Stimulated activated effector memory CD8-positive, alpha-beta T cell treated with anti-CD3 and anti-CD28 coated beads, Interleukin-12 subunit alpha, Interleukin-12 subunit beta, amount 100 ng/mL, for 72 hours (primary cell): Measurements from ENCODE around the gene ZDHHC6.
"Not testable (repeated sequence)": the region's sequence is repeated elsewhere in the genome, so short reads cannot be mapped to it uniquely, and the experiment has no call there.

Experiments
- ATAC-seq: fragments of 150-1000 bp; cut with Tn5 transposase; 2 replicates; pipeline ENCODE4 v1.10.0; 2021
- DNase-seq, 2 donors: peaks; one replicate each; pipeline ENCODE4 v3.0.0; 2021 to 2022; ENCODE audit warnings: low spot score in 2 of 2
- H3K27ac Mint-ChIP-seq: one replicate; pipeline ENCODE4 v1.8.0; 2022; ENCODE audit warnings: mild to moderate bottlenecking, mixed read lengths
- H3K36me3 Mint-ChIP-seq: one replicate; pipeline ENCODE4 v1.8.0; 2022; ENCODE audit warnings: mild to moderate bottlenecking, mixed read lengths
- H3K4me1 Mint-ChIP-seq: one replicate; pipeline ENCODE4 v1.8.0; 2022; ENCODE audit warnings: mixed read lengths
- H3K4me3 Mint-ChIP-seq: one replicate; pipeline ENCODE4 v1.8.0; 2022; ENCODE audit warnings: mild to moderate bottlenecking, mixed read lengths
- H3K9me3 Mint-ChIP-seq: one replicate; pipeline ENCODE4 v1.8.0; 2022; ENCODE audit warnings: mixed read lengths

The ZDHHC6 gene

DNA sequence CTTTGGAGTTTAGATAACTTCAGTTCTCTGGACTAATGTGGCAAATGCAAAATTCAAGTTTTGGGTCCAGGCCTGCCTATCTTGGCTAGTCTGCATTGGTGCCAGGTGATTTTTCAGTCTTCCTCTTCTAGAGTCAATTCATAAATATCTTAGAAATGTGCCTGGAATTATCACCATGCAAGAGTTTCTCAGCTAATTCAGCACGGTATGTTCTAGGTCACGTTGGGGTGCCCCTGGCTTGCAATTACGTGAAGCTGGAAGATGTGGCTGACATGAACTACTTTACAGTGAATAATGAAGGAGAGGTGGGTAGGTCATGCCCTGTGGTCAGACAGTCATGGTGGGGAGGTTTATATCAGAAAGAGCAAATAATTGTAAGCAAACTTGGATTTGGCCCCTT is 25.0 kb downstream of the ZDHHC6 start:
- DNase-seq (no peak), ATAC-seq (no peak)
- Mint-ChIP-seq H3K4me1 (no peaks in the 10 kb centered on the region), H3K27ac (peak overlapping the region; percentile 68), H3K9me3 (no peaks in the 10 kb centered on the region), H3K36me3 (peaks cover 100% of the 10 kb centered on the region), H3K4me3 (no peak overlapping the region)

- ATAC-seq = no peak
- Mint-ChIP-seq H3K4me3 (no peak overlapping the region), H3K4me1 (no peaks in the 10 kb centered on the region), H3K27ac (no peak overlapping the region), H3K36me3 (peaks cover 100% of the 10 kb centered on the region), H3K9me3 (no peaks in the 10 kb centered on the region)
- no peak for DNase-seq
Measured at GRCh38 chr10:112412696-112413095, 34.0 kb downstream of the ZDHHC6 start.

DNA sequence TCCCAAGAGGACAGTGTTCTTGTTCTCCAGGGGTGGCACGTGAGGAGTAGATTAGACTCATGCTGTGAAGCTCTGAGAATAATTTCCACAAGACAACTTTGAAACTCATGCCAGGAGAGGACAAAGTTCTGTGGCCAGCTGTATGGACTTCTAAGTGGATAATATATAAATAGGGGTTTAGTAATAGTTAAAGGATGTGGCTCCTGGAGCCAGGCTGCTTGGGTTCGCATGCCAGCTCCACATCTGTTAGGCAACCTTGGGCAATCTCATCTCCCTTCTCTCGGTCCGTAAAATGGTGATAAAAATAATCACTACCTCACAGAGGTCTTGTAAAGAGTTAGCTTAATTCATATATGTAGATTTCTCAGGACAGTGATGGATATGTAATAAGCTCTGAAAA is 37.0 kb downstream of the ZDHHC6 start:
- DNase-seq (no peak), ATAC-seq (no peak)
- Mint-ChIP-seq H3K4me3 (no peak overlapping the region), H3K4me1 (no peaks in the 10 kb centered on the region), H3K9me3 (no peaks in the 10 kb centered on the region), H3K27ac (peak overlapping the region; percentile 78), H3K36me3 (peaks cover 100% of the 10 kb centered on the region)

DNA sequence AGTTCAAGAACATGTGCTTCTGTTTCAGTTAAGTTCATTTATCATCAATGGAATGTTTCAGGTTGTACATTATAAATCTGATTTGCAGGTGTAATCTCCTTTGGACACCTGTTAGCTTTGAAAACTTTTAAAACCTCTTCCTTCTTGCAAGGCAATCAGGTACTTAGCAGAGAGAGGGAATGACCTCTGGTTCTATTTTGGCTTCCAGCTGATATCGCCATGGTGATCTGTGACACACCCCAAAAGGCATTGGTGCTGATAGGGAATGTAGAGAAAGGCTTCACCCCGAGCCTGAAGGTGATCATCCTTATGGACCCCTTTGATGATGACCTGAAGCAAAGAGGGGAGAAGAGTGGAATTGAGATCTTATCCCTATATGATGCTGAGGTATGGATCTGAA is 37.4 kb downstream of the ZDHHC6 start:
- H3K4me3 Mint-ChIP-seq = no peak overlapping the region
- no peak for DNase-seq
- no peak for ATAC-seq
- H3K4me1 Mint-ChIP-seq = no peaks in the 10 kb centered on the region
- no peaks in the 10 kb centered on the region for H3K9me3 Mint-ChIP-seq
- peaks cover 100% of the 10 kb centered on the region for H3K36me3 Mint-ChIP-seq
- H3K27ac Mint-ChIP-seq = peak overlapping the region; percentile 78

DNA sequence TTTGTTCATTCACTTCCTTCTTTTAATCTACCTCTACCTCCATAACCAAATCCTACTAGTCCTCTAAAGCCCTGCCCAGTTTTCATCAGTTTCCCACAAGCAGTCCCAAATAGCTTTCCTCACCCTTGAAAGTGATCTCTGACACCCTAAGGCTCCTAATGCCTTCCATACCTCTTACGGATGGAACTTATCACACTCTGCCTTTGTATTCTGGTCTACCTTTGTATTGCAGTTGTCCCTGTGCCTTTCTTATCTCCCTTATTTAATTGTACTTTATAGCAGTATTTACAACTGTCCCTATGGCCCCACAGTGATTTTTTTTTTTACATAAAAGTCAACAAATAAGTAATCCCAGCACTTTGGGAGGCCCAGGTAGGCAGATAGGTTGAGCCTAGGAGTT is 39.0 kb downstream of the ZDHHC6 start:
- no peak overlapping the region for H3K4me3 Mint-ChIP-seq
- H3K27ac Mint-ChIP-seq = peak overlapping the region; percentile 78
- ATAC-seq (no peak), DNase-seq (no peak)
- H3K4me1 Mint-ChIP-seq = no peaks in the 10 kb centered on the region
- no peaks in the 10 kb centered on the region for H3K9me3 Mint-ChIP-seq
- peaks cover 97% of the 10 kb centered on the region for H3K36me3 Mint-ChIP-seq

DNA sequence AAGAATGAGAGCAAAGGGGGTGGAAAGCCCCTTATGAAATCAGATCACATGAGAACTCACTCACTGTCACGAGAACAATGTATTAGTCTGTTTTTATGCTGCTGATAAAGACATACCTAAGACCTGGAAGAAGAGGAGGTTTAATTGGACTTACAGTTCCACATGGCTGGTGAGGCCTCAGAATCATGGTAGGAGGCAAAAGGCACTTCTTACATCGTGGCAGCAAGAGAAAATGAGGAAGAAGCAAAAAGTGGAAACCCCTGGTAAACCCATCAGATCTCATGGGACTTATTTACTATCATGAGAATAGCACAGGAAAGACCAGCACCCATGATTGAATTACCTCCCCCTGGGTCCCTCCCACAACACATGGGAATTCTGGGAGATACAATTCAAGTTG is 39.9 kb downstream of the ZDHHC6 start:
- Mint-ChIP-seq H3K27ac (peak overlapping the region; percentile 63), H3K36me3 (peaks cover 88% of the 10 kb centered on the region)
- not testable (repeated sequence) for H3K9me3 Mint-ChIP-seq, ATAC-seq, DNase-seq, H3K4me3 Mint-ChIP-seq, H3K4me1 Mint-ChIP-seq

GRCh38 chr10:112404617-112405016 is 42.1 kb downstream of the ZDHHC6 start:
- peaks cover 7% of the 10 kb centered on the region for H3K4me1 Mint-ChIP-seq
- H3K27ac Mint-ChIP-seq = peak overlapping the region; percentile 27
- no peak overlapping the region for H3K4me3 Mint-ChIP-seq
- no peak for DNase-seq
- no peaks in the 10 kb centered on the region for H3K9me3 Mint-ChIP-seq
- ATAC-seq = no peak
- H3K36me3 Mint-ChIP-seq = peaks cover 66% of the 10 kb centered on the region

GRCh38 chr10:112402917-112403316 is 43.8 kb downstream of the ZDHHC6 start:
- no peak overlapping the region for H3K27ac Mint-ChIP-seq
- no peaks in the 10 kb centered on the region for H3K9me3 Mint-ChIP-seq
- DNase-seq (no peak), ATAC-seq (no peak)
- no peak overlapping the region for H3K4me3 Mint-ChIP-seq
- peaks cover 49% of the 10 kb centered on the region for H3K36me3 Mint-ChIP-seq
- peaks cover 7% of the 10 kb centered on the region for H3K4me1 Mint-ChIP-seq

DNA sequence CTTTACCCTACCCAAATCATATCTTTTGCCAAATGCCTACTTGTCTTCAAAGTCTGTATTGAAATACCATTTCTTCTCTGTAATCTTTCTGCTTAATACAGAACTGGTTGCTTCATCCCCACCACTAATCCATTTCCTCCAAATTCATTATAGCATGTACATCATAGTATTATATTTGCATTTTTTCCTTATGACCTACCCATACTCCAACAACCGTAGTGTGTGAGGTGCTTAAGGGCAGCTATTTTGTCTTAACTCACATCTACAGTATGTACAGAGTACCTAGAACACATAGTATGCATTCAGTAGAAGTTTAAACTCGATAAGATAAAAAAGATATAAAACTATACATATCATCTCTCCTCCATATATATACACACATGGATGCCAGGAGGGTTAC is 49.1 kb downstream of the ZDHHC6 start:
- H3K36me3 Mint-ChIP-seq = no peaks in the 10 kb centered on the region
- peaks cover 14% of the 10 kb centered on the region for H3K4me1 Mint-ChIP-seq
- DNase-seq (no peak), ATAC-seq (no peak)
- H3K4me3 Mint-ChIP-seq = no peak overlapping the region
- no peaks in the 10 kb centered on the region for H3K9me3 Mint-ChIP-seq
- no peak overlapping the region for H3K27ac Mint-ChIP-seq

- H3K27ac Mint-ChIP-seq = no peak overlapping the region
- DNase-seq = no peak
- H3K36me3 Mint-ChIP-seq = no peaks in the 10 kb centered on the region
- no peak for ATAC-seq
- H3K4me3 Mint-ChIP-seq = no peak overlapping the region
- peaks cover 12% of the 10 kb centered on the region for H3K4me1 Mint-ChIP-seq
- H3K9me3 Mint-ChIP-seq = no peaks in the 10 kb centered on the region
Measured at GRCh38 chr10:112395809-112396530, 50.7 kb downstream of the ZDHHC6 start.

GRCh38 chr10:112394475-112394875 is 52.2 kb downstream of the ZDHHC6 start:
- no peak for ATAC-seq
- Mint-ChIP-seq H3K9me3 (no peaks in the 10 kb centered on the region), H3K27ac (no peak overlapping the region), H3K4me1 (peaks cover 24% of the 10 kb centered on the region), H3K4me3 (no peak overlapping the region), H3K36me3 (peaks cover 9% of the 10 kb centered on the region)
- no peak for DNase-seq

- H3K4me1 Mint-ChIP-seq = peaks cover 30% of the 10 kb centered on the region
- DNase-seq = no peak
- no peaks in the 10 kb centered on the region for H3K9me3 Mint-ChIP-seq
- H3K4me3 Mint-ChIP-seq = no peak overlapping the region
- H3K27ac Mint-ChIP-seq = peak overlapping the region; percentile 21
- peaks cover 15% of the 10 kb centered on the region for H3K36me3 Mint-ChIP-seq
- ATAC-seq = no peak
Measured at GRCh38 chr10:112393827-112394226, 52.9 kb downstream of the ZDHHC6 start.

- DNase-seq (no peak), ATAC-seq (no peak)
- Mint-ChIP-seq H3K27ac (peak overlapping the region; percentile 21), H3K4me1 (peaks cover 35% of the 10 kb centered on the region), H3K36me3 (peaks cover 18% of the 10 kb centered on the region), H3K4me3 (no peak overlapping the region), H3K9me3 (no peaks in the 10 kb centered on the region)
Measured at GRCh38 chr10:112393341-112393740, 53.4 kb downstream of the ZDHHC6 start.

GRCh38 chr10:112390125-112390703 is 56.5 kb downstream of the ZDHHC6 start:
- peaks cover 64% of the 10 kb centered on the region for H3K4me1 Mint-ChIP-seq
- peak overlapping the region; percentile 57 for H3K27ac Mint-ChIP-seq
- ATAC-seq (no peak), DNase-seq (no peak)
- H3K9me3 Mint-ChIP-seq = no peaks in the 10 kb centered on the region
- H3K36me3 Mint-ChIP-seq = peaks cover 29% of the 10 kb centered on the region
- peak overlapping the region; percentile 53 for H3K4me3 Mint-ChIP-seq

GRCh38 chr10:112389271-112389822 is 57.4 kb downstream of the ZDHHC6 start:
- ATAC-seq = peak; percentile 97
- peak; percentile 21 to 76 for DNase-seq
- H3K9me3 Mint-ChIP-seq = no peaks in the 10 kb centered on the region
- peak overlapping the region; percentile 53 for H3K4me3 Mint-ChIP-seq
- peaks cover 72% of the 10 kb centered on the region for H3K4me1 Mint-ChIP-seq
- peaks cover 29% of the 10 kb centered on the region for H3K36me3 Mint-ChIP-seq
- H3K27ac Mint-ChIP-seq = peak overlapping the region; percentile 57

- ATAC-seq (no peak), DNase-seq (no peak)
- Mint-ChIP-seq H3K27ac (peak overlapping the region; percentile 57), H3K4me1 (peaks cover 74% of the 10 kb centered on the region), H3K4me3 (peak overlapping the region; percentile 53), H3K9me3 (no peaks in the 10 kb centered on the region), H3K36me3 (peaks cover 32% of the 10 kb centered on the region)
Measured at GRCh38 chr10:112388548-112388947, 58.2 kb downstream of the ZDHHC6 start.
